Uterus (tissue), 2 donors: Measurements from ENCODE around the gene SPP2.

Experiments
- CTCF ChIP-seq, 4 experiments: fragments of 200-600 bp in 2 of 4; fragments of 450-650 bp in 2 of 4; sonication (generic) in 2 of 4; IDR thresholded peaks; one replicate each; pipeline ENCODE4 v1.5.1; 2016 to 2019; ENCODE audit warnings: antibody characterized with exemption in 4 of 4, mild to moderate bottlenecking in 2 of 4, moderate library complexity in 1 of 4
- POLR2A ChIP-seq, 2 donors: fragments of 450-650 bp; IDR thresholded peaks; one replicate each; pipeline ENCODE4 v1.6.1; 2016; ENCODE audit warnings: antibody characterized with exemption in 2 of 2, mild to moderate bottlenecking in 1 of 2, moderate library complexity in 1 of 2

DNA sequence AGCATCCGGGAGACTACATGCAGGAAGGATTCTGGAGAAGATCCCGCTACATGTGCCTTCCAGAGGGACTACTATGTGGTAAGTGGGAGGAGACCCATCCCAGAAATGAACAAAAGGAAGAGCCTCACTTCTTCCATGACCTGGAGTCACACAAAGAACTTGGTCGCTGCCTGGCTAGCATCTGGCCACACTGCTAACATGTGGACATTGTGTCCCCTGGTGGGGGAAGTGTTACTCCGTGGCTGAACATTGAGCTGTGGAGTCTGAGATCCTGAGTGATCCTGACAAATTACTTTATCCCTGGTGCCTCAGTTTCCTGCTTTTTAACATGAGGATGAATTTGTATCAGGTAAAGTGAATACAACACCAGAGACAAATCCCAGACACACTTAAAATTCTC is 8.4 kb downstream of the SPP2 start:
- TF ChIP-seq POLR2A (IDR thresholded peaks at IDR 0.05) (no peak), CTCF (IDR thresholded peaks at IDR 0.05) (no peak)
